Measurements from ENCODE around the gene ARHGAP26.
A peak's percentile ranks its signal among the peaks of the same experiment; 100 is the strongest.

DNA sequence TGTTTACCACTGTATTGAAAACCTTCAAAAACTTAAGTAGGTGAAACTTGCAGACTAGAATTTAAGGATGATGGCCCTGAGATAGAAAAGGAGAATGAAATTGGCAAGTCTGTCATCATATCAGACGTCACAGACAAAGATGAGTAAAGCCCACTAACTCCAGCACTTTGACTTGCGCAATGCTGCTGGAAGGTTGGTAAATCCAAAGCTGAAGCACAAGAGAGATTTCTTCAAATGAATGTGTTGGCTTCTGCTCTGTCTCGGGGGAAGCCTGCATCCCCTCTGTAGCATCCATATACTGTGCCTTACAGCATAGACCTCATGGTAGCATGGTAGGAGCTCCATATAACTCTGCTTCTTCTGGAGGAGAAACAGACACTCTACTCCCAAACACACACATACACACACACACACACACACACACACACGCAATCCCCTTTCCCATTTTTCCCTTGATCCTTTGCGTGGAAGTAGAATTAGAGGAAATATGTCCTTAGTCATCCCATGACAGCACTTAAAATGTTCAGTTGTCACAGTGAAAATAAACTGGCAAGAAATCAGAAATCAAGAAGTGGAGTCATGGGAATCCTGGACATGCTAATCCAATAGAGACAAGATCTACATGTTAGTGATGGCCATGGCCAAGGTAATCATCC lies 391.8 kb downstream of the ARHGAP26 start:
- TF ChIP-seq, protein P1, sequence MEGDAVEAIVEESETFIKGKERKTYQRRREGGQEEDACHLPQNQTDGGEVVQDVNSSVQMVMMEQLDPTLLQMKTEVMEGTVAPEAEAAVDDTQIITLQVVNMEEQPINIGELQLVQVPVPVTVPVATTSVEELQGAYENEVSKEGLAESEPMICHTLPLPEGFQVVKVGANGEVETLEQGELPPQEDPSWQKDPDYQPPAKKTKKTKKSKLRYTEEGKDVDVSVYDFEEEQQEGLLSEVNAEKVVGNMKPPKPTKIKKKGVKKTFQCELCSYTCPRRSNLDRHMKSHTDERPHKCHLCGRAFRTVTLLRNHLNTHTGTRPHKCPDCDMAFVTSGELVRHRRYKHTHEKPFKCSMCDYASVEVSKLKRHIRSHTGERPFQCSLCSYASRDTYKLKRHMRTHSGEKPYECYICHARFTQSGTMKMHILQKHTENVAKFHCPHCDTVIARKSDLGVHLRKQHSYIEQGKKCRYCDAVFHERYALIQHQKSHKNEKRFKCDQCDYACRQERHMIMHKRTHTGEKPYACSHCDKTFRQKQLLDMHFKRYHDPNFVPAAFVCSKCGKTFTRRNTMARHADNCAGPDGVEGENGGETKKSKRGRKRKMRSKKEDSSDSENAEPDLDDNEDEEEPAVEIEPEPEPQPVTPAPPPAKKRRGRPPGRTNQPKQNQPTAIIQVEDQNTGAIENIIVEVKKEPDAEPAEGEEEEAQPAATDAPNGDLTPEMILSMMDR (IDR thresholded peaks at IDR 0.05) = no peak
- TF ChIP-seq POLR2AphosphoS5 (IDR thresholded peaks at IDR 0.05) = peak in 1 of 2 donors; percentile 34
- TF ChIP-seq POLR2A (IDR thresholded peaks at IDR 0.05; ENCODE audit: low read depth) = no peak
- TF ChIP-seq EP300 (IDR thresholded peaks at IDR 0.05) = no peak
